GM19238 (cell line): ENCODE data around the gene CECR2.
"Not testable (repeated sequence)": the region's sequence is repeated elsewhere in the genome, so short reads cannot be mapped to it uniquely, and the experiment has no call there.

Experiments used
- DNase-seq: peaks from one replicate; pipeline ENCODE4 v3.0.0; 2011; ENCODE audit warnings: low spot score; ENCODE audit not compliant: insufficient read length

The CECR2 gene

DNA sequence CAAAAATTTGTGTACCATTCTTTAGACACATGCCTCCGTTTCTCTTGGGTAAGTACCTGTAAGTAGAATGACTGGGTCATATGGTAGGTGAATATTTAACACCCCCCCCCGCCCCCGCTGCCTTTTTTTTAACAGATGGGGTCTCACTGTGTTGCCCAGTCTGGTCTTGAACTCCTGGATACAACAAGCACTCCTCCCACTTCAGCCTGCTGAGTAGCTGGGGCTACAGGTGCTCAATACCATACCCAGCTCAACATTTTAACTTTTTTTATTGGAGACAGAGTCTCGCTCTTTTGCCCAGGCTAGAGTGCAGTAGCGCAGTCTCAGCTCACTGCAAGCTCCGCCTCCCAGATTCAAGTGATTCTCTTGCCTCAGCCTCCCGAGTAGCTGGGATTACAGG lies 32.5 kb downstream of the CECR2 start:
- DNase-seq: no peak

- no peak for DNase-seq
Observed at GRCh38 chr22:17402293-17402692, 33.0 kb downstream of the CECR2 start.

GRCh38 chr22:17403906-17404305 lies 34.6 kb downstream of the CECR2 start:
- DNase-seq: no peak

DNA sequence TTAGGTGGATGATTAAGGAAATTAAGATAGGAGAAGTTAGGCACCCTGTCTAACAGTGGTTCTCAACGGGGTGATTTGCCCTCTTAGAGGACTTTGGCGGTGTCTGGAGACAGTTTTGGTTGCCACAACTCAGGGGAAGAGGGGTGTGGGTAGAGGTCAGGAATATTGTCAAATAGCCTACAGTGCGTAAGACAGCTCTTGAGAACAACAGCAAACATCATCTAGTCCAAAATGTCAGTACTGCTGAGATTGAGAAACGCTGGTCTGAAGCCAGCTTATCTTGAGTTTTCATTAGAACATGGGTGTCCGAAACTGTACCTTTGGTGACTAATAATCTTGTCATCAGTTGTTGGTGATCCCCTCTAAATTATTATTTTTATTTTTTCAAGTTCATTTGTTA lies 38.4 kb downstream of the CECR2 start:
- no peak for DNase-seq

GRCh38 chr22:17410576-17410975 lies 41.3 kb downstream of the CECR2 start:
- DNase-seq: no peak

DNA sequence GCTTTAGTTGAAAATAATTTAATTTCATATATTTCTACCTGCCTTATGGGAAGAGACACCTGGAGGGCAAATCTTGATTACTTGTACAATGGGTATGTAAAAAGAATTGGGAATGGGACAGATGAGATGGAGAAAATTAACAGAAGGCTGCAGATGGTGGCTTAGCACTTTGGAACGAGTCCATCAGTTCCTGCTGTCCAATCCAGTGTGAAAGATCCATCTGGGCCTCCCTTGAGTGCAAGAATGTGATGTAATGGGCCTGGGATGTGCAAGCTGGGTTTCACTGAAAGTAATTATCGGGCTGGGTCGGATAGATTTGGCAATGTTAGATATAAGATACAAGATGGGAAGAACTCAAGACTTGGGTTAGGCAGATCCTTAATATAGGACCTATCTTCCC lies 42.0 kb downstream of the CECR2 start:
- DNase-seq: no peak

- no peak for DNase-seq
Observed at GRCh38 chr22:17412232-17412631, 43.0 kb downstream of the CECR2 start.

GRCh38 chr22:17418890-17419324 lies 49.6 kb downstream of the CECR2 start:
- DNase-seq: no peak

GRCh38 chr22:17419348-17419747 lies 50.1 kb downstream of the CECR2 start:
- DNase-seq: no peak

- DNase-seq: no peak
Observed at GRCh38 chr22:17422736-17423343, 53.6 kb downstream of the CECR2 start.

GRCh38 chr22:17423616-17424015 lies 54.4 kb downstream of the CECR2 start:
- DNase-seq: no peak

DNA sequence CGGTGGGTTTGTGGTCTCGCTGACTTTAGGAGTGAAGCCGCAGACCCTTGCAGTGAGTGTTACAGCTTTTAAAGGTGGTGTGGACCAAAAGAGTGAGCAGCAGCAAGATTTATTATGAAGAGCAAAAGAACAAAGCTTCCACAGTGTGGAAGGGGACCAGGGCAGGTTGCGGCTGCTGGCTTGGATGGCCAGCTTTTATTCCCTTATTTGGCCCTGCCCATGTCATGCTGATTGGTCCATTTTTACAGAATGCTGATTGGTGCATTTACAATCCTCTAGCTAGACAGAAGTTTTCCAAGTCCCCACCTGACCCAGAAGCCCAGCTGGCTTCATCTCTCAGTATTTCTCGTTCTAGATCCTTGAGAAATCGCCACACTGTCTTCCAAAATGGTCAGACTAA lies 58.3 kb downstream of the CECR2 start:
- not testable (repeated sequence) for DNase-seq

- DNase-seq: no peak
Observed at GRCh38 chr22:17429516-17429915, 60.3 kb downstream of the CECR2 start.

- no peak for DNase-seq
Observed at GRCh38 chr22:17430412-17430811, 61.2 kb downstream of the CECR2 start.

GRCh38 chr22:17431179-17431578 lies 61.9 kb downstream of the CECR2 start:
- no peak for DNase-seq

DNA sequence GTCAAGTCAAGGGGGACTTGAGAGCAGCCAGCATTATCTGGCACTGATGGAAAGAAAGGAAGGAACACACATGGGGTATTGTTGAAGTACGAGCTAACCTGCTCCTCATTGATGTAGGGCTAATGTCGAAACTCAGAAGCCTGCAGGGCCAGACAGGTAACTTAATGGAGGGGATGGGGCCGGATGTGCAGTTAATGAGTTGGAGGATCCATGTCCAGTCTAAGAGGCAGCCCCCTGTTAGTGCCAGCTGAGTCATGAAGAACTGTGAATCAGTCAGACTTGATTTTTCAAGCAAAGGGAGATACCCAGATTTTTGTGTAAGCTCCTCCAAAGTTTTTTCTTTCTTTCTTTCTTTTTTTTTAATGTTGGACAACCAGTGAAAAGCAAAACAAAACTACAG lies 65.6 kb downstream of the CECR2 start:
- no peak for DNase-seq

DNA sequence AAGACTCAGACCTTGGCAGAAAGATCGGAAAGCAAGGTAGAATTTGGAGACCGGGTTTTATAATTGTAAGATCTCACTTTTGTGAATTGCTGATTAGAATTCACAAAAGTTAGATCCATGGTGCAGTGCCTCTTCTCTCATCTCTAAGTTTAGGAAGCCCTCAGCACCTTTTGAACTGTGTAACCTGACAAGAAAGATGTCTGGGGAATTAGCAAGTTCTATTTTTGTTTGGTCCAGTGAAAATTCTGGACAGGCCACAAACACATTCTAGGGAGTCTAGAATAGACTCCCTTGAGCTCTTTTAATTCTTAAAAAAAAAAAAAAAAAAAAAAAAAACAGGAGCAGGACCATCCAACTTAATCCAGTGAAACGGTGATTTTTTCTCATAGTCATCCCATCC lies 66.1 kb downstream of the CECR2 start:
- DNase-seq: no peak

GRCh38 chr22:17436382-17436980 lies 67.2 kb downstream of the CECR2 start:
- DNase-seq: peak; percentile 16

DNA sequence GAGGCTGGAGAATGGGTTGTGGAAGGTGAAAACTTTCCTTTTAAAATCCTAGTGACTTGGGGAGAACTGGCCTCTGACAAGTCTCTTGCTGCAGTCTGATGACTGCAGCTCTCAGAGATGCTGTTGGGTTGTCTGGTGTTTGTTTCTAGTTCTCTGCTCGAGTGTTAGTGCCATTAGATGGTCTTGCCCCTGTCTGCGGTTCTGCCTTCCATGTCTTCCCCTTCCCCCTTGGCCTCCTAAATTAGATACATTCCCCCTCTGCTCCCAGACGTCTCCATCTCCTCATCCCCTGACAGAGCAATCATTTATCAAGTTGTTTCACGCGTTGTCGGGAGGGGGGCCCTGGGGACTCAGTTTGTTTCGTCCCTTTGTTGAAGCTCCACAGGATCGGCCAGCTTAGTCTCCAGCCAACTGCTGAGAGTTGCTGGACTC lies 67.7 kb downstream of the CECR2 start:
- DNase-seq: no peak

DNA sequence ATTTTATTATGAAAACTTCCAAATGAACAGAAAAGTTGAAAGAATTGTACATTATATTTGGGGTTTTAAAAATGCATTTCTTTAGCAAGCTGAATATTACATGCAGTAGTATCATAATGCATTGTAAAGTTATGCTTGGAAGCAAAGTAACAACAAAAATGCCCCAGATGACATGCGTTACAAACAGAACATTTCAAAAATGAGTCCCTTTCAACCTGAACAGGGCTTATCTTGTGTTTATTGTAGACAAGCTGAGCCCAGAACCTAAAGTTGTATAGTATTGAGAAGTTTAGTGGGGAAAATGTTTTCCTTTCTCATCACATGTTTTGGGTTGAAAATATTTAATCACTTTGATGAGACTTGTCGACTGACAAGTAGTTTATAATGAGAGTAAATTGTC lies 68.8 kb downstream of the CECR2 start:
- no peak for DNase-seq

GRCh38 chr22:17441326-17441725 lies 72.1 kb downstream of the CECR2 start:
- DNase-seq: no peak

GRCh38 chr22:17443405-17444203 lies 74.3 kb downstream of the CECR2 start:
- no peak for DNase-seq

DNA sequence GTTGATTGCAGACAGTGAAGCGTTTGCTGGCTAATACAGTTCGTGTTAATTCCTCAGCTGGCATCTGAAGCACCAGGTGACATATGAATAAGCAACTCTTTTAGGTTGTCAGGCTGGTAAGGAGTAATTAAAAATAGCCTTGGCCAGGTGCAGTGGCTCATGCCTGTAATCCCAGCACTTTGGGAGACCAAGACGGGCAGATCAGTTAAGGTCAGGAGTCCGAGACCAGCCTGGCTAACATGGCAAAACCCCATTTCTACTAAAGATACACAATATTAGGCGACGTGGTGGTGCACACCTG lies 74.9 kb downstream of the CECR2 start:
- no peak for DNase-seq
